ENCODE data around the gene MST1.

Gene MST1

GRCh38 chr3:49658711-49659110 lies 30.6 kb downstream of the MST1 start:
- no peak for DNase-seq (ENCODE audit: low read depth in 1 of 2, low spot score in 1 of 2)

DNA sequence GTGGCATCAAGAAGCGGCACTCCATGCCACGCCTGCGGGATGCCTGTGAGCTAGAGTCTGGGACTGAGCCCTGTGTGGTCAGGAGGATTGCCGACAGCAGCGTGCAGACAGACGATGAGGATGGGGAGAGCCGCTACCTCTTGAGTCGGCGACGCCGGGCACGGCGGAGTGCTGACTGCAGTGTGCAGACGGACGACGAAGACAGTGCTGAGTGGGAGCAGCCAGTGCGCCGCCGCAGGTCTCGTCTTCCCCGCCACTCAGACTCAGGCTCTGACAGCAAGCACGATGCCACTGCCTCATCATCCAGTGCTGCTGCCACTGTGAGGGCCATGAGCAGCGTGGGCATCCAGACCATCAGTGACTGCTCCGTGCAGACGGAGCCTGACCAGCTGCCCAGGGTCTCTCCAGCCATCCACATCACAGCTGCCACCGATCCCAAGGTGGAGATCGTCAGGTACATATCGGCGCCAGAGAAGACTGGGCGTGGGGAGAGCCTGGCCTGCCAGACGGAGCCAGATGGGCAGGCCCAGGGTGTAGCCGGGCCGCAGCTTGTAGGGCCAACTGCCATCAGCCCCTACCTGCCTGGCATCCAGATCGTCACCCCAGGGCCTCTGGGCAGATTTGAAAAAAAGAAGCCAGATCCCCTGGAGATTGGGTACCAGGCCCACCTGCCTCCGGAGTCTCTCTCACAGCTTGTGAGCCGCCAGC lies 31.9 kb downstream of the MST1 start:
- DNase-seq (ENCODE audit: low read depth in 1 of 2, low spot score in 1 of 2) = no peak

DNA sequence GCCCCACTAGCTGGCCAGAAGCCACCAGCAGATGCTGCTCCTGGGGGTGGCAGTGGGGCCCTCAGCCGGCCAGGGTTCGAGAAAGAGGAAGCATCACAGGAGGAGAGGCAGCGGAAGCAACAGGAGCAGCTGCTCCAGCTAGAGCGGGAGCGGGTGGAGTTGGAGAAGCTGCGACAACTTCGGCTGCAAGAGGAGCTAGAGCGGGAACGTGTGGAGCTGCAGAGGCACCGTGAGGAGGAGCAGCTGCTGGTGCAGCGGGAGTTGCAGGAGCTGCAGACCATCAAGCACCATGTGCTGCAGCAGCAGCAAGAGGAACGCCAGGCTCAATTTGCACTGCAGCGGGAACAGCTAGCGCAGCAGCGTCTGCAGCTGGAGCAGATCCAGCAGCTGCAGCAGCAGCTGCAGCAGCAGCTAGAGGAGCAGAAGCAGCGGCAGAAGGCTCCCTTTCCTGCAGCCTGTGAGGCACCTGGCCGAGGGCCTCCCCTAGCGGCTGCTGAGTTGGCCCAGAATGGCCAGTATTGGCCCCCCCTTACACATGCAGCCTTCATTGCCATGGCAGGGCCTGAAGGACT lies 32.6 kb downstream of the MST1 start:
- DNase-seq (ENCODE audit: low read depth in 1 of 2, low spot score in 1 of 2) = no peak

- DNase-seq (ENCODE audit: low read depth in 1 of 2, low spot score in 1 of 2) = no peak
These were observed 33.5 kb downstream of the MST1 start for GRCh38 chr3:49655731-49656285.

DNA sequence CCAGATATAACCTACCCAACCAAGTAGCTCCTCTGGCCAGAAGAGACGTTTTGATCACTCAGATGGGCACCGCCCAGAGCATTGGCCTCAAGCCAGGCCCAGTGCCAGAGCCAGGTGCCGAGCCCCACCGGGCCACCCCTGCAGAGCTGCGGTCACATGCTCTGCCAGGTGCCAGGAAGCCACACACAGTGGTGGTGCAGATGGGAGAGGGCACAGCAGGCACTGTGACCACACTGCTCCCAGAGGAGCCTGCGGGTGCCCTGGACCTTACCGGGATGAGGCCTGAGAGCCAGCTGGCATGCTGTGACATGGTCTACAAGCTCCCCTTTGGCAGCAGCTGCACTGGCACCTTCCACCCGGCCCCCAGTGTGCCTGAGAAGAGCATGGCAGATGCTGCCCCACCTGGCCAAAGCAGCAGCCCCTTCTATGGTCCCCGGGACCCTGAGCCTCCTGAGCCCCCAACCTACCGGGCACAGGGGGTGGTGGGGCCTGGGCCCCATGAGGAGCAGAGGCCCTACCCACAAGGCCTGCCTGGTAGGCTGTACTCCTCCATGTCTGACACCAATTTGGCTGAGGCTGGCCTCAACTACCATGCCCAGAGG lies 34.2 kb downstream of the MST1 start:
- no peak for DNase-seq (ENCODE audit: low read depth in 1 of 2, low spot score in 1 of 2)

- DNase-seq (ENCODE audit: low read depth in 1 of 2, low spot score in 1 of 2) = no peak
These were observed 35.0 kb downstream of the MST1 start for GRCh38 chr3:49654176-49654825.

DNA sequence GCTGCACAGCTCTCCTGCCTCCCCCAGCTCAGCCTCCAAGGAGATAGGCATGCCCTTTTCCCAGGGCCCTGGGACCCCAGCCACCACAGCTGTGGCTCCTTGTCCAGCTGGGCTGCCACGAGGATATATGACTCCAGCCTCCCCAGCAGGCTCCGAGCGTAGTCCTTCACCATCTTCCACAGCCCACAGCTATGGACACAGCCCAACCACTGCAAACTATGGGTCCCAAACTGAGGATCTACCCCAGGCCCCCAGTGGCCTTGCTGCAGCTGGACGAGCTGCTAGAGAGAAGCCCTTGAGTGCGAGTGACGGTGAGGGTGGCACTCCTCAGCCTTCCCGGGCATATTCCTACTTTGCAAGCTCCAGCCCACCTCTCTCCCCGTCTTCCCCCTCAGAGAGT lies 35.7 kb downstream of the MST1 start:
- no peak for DNase-seq (ENCODE audit: low read depth in 1 of 2, low spot score in 1 of 2)

DNA sequence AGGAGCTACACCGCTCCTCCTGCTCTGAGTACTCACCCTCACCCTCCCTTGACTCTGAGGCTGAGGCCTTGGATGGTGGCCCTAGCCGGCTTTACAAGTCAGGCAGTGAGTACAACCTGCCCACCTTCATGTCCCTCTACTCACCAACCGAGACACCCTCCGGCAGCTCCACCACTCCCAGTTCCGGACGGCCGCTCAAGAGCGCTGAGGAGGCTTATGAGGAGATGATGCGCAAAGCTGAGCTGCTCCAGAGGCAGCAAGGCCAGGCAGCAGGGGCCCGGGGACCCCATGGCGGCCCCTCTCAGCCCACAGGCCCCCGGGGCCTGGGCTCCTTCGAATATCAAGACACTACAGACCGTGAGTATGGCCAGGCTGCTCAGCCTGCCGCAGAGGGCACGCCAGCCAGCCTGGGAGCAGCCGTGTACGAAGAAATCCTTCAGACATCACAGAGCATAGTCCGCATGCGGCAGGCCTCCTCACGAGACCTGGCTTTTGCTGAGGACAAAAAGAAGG lies 36.3 kb downstream of the MST1 start:
- no peak for DNase-seq (ENCODE audit: low read depth in 1 of 2, low spot score in 1 of 2)

GRCh38 chr3:49652218-49652902 lies 36.9 kb downstream of the MST1 start:
- no peak for DNase-seq (ENCODE audit: low read depth in 1 of 2, low spot score in 1 of 2)

GRCh38 chr3:49650637-49651036 lies 38.6 kb downstream of the MST1 start:
- DNase-seq (ENCODE audit: low read depth in 1 of 2, low spot score in 1 of 2) = no peak

GRCh38 chr3:49650177-49650576 lies 39.1 kb downstream of the MST1 start:
- no peak for DNase-seq (ENCODE audit: low read depth in 1 of 2, low spot score in 1 of 2)

DNA sequence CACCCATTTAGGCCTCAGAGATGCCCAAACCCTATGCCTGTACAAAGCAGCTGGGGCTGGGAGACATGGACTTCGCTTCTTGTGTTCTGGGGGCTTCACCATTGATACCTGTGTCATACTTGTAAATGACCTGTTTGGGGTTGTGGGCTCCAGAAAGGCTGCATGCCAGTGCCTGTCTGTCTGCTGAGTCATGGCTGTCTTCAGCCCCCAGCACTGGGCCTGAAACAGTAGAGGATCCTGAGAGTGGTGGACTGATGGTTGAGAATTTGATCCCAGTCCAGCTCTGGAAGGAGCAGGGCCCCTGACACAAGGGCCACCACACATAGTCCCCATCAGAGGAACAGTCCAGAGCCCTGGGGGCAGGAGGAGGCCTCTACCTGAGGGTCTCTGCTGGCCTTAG lies 39.7 kb downstream of the MST1 start:
- DNase-seq (ENCODE audit: low read depth in 1 of 2, low spot score in 1 of 2) = no peak

DNA sequence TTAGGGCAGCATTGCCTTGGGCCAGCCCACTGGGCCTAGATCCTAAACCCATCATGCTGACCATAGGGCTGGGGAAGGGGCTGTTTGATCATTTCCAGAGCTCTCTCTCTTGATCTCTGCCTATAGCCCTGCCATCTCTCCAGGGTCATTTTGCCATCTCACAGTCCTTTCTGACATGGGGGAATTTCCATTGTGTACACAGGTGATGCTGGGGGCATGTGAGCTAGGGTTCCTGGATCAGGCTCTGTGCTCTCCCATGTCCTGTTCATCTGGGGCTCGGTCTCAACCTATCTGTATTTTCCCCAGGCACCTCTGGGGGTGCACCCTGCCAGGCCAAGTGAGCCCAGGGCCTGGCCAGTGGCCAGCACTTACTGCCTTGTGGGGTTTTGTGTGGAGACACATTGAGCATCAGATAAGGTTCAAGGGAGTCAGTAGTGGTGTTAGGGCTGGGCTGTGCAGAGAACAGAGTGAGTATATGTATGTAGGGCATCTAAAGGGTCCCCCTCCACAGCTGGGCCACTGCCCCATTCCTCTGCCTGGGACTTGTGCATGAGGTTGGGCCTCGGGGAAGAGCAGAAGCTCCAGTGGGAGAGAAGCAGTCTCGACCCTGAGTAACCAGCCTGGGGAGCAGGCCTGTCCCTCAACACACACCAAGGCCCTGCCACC lies 40.8 kb downstream of the MST1 start:
- no peak for DNase-seq (ENCODE audit: low read depth in 1 of 2, low spot score in 1 of 2)

- no peak for DNase-seq (ENCODE audit: low read depth in 1 of 2, low spot score in 1 of 2)
These were observed 41.5 kb downstream of the MST1 start for GRCh38 chr3:49647741-49648140.

DNA sequence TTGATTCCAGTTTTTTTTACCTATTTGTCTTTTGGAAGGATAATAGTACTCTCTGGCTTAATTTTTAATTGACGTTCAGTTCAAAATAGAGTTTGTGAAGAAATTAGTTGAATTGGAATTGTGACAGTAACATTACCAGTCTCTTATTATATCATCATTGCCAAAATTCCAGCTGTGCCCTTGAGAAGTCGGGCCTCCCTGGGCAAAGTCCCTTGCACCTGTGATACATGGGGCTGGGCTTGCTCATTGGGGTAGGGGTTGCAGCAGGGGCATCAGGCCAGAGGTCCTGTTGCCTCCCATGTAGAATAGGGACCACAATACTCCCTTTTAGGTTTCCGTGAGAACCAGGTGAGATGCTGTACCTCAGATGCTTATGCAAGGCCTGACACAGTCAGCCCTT lies 43.0 kb downstream of the MST1 start:
- DNase-seq (ENCODE audit: low read depth in 1 of 2, low spot score in 1 of 2) = no peak

GRCh38 chr3:49644684-49645083 lies 44.6 kb downstream of the MST1 start:
- no peak for DNase-seq (ENCODE audit: low read depth in 1 of 2, low spot score in 1 of 2)

GRCh38 chr3:49642708-49643145 lies 46.5 kb downstream of the MST1 start:
- DNase-seq (ENCODE audit: low read depth in 1 of 2, low spot score in 1 of 2) = no peak

DNA sequence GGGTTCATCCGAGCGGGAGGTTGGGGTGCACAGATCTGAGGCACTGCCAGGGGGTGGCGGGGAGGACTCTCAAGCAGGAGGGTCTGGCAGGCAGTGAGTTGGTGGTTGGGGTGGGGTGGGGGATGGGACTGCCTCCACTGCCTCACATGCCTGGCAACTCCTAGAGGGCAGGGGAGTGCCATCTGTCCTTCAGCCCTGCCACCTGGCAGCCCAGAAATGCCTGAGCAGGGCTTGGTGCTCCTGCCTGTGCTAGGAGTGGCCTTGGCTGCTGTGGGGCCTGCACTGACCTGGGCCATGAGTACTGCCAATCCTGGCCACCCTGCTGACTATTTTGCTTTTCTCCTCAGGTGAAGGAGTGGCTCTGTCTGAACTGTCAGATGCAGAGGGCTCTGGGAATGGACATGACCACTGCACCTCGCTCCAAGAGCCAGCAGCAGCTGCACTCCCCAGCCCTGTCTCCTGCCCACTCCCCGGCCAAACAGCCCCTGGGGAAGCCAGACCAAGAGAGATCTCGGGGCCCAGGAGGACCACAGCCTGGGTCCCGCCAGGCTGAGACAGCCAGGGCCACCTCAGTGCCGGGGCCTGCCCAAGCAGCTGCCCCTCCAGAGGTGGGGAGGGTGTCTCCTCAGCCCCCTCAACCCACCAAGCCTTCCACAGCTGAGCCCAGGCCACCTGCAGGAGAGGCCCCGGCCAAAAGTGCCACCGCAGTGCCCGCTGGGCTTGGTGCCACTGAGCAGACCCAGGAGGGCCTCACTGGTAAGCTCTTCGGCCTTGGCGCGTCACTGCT lies 47.2 kb downstream of the MST1 start:
- DNase-seq (ENCODE audit: low read depth in 1 of 2, low spot score in 1 of 2) = no peak

DNA sequence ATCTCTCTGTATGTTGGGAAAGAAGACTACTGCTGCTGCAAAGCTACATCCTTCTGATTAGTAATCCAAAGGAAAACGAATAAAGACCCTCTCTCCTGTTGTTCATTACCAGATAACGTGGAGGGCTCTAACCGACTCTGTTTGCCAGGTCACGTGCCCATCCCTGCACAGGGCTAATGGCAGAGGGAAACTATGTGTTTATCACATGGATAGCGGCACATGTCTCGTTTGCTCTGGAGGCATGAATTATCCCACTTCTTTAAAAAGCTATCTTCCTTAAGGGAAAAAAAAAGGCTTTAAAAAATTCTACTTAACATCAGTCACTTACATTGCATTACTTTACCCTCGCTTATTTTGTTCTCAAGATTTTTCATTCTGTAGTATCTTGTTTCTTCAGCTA lies 48.0 kb downstream of the MST1 start:
- no peak for DNase-seq (ENCODE audit: low read depth in 1 of 2, low spot score in 1 of 2)

GRCh38 chr3:49639551-49639950 lies 49.7 kb downstream of the MST1 start:
- DNase-seq (ENCODE audit: low read depth in 1 of 2, low spot score in 1 of 2) = no peak
